Central memory CD4-positive, alpha-beta T cell (primary cell): ENCODE measurements around the gene TMEM132A.

Experiments used
- DNase-seq: peaks from one replicate; pipeline ENCODE4 v3.0.0; 2022
- total RNA-seq, 3 experiments: gene quantifications; one replicate each; lab custom pipeline; 2026; lab: John Stamatoyannopoulos, UW

TMEM132A gene, protein sequence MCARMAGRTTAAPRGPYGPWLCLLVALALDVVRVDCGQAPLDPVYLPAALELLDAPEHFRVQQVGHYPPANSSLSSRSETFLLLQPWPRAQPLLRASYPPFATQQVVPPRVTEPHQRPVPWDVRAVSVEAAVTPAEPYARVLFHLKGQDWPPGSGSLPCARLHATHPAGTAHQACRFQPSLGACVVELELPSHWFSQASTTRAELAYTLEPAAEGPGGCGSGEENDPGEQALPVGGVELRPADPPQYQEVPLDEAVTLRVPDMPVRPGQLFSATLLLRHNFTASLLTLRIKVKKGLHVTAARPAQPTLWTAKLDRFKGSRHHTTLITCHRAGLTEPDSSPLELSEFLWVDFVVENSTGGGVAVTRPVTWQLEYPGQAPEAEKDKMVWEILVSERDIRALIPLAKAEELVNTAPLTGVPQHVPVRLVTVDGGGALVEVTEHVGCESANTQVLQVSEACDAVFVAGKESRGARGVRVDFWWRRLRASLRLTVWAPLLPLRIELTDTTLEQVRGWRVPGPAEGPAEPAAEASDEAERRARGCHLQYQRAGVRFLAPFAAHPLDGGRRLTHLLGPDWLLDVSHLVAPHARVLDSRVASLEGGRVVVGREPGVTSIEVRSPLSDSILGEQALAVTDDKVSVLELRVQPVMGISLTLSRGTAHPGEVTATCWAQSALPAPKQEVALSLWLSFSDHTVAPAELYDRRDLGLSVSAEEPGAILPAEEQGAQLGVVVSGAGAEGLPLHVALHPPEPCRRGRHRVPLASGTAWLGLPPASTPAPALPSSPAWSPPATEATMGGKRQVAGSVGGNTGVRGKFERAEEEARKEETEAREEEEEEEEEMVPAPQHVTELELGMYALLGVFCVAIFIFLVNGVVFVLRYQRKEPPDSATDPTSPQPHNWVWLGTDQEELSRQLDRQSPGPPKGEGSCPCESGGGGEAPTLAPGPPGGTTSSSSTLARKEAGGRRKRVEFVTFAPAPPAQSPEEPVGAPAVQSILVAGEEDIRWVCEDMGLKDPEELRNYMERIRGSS
- 0 to 0.28 (median 0.22) reads per million in 3 experiments for total RNA-seq

GRCh38 chr11:60924110-60924905 is at the start of gene TMEM132A:
TSS of gene TMEM132A (plus strand) at chr11:60924460. CDS start at chr11:60924634, 174 bp downstream.
- DNase-seq = no peak

DNA sequence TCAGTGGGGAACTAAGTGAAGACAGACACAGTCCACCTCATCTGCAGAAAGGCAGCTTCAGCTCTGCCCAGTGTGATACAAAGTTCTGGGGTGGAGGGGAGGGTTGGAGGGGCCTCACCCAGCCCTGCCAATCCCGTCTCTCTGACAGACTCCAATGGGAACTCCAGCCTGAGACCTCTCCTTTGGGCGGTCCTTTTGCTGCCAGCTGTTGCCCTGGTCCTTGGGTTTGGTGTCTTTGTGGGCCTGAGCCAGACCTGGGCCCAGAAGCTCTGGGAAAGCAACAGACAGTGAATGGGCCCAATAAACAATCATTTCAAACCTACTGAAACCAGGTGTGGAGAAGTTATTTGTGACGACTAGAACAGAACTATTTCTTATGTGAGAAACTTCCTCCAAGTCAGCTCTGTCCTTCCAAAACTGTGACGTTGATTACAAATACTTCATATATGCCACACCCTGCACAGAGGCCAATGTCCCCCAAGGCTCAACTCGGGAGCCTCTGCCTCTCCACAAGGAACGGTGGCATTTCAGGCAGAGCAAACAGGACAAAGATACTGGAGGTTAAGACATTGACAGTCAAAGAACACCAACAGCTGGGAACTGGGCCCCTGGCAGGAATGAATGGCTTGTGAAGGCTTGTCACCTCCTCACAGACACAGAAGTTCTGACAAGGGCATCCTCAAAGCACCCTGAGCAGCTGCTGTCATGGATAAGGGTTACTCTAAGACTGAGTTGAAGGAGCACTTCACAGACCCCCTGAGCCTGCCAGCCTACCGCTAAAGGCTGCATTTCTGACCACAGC is 48.7 kb upstream of the TMEM132A start:
- DNase-seq = no peak

DNA sequence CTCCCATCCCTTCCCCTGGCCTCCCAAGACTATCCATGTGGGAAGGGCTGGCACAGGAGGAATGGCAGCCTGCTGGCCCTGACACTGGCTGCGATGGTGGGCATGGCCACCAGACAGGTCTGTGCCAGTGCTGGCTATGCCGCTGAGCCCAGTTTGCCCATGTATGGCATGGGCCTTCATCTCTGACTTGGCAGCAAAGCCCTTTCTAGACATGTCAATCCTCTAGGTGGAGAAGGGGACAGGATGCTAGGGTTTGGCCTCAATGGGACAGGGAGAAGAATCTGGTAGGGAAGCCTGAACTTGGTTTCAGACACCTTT is 48.1 kb upstream of the TMEM132A start:
- no peak for DNase-seq

DNA sequence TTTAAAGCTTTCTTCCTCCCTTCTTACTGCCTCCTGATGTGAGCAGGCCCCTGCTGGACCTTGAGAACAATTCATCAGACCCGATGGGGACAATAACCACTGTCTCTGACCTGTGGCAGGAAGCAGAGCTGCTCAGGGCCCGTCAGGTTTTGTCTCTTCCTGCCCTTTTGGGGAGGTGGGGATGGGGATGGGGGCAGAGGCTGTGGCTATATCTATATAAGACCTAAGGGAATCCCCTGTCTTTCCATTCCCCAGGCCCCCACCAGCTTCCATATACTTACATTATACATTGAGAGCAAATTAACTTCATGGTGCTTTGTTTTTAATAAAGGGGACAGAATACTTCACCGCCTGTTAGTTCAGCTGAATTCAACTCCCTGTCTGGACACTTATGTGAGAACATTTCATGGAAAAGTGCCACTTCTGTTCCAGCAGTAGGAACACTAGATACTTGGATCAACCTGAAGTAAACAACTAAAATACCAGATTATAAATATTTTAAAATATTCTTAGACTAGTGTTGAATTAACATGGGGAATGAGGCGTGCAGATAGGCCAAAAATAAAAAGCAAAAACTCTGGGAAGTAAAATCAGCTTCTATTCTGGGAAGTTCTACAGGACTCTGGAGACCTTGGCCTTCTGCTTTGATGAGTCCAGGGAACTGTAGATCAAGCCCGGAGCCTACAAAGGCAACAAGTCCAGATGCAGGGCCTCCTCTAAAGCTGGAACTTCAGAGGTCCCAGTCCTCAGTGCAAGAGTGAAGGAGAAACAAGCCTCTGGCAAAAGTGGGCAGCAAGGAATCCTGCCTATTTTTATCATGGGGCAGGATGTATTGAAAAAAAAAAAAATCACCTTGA is 45.8 kb upstream of the TMEM132A start:
- DNase-seq = no peak

DNA sequence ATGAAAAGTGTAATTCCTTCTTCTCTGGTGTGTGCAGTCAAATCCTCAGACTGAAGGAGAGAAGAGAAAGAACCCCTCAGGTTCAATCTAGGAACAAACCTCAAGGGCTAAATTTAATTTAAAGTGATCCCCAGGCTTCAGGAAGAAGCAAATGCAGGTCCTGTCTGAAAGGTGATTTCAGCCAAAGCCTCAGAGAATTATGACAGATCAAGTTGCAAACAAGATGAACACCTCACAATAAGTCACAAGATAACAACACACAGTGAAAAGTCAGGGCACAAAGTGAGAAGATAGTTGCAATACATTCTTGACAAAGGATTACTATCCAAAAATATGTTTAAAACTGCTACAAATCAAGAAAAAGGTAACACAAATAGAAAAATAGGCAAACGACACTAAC is 45.2 kb upstream of the TMEM132A start:
- no peak for DNase-seq

- no peak for DNase-seq
Measured at GRCh38 chr11:60879971-60880588, 44.2 kb upstream of the TMEM132A start.

GRCh38 chr11:60880643-60881282 is 43.5 kb upstream of the TMEM132A start:
- no peak for DNase-seq

- no peak for DNase-seq
Measured at GRCh38 chr11:60887556-60887955, 36.7 kb upstream of the TMEM132A start.

GRCh38 chr11:60889869-60890311 is 34.4 kb upstream of the TMEM132A start:
- no peak for DNase-seq

GRCh38 chr11:60890696-60891095 is 33.6 kb upstream of the TMEM132A start:
- DNase-seq = no peak

GRCh38 chr11:60891103-60891741 is 33.0 kb upstream of the TMEM132A start:
- no peak for DNase-seq

GRCh38 chr11:60895687-60896086 is 28.6 kb upstream of the TMEM132A start:
- DNase-seq = no peak

DNA sequence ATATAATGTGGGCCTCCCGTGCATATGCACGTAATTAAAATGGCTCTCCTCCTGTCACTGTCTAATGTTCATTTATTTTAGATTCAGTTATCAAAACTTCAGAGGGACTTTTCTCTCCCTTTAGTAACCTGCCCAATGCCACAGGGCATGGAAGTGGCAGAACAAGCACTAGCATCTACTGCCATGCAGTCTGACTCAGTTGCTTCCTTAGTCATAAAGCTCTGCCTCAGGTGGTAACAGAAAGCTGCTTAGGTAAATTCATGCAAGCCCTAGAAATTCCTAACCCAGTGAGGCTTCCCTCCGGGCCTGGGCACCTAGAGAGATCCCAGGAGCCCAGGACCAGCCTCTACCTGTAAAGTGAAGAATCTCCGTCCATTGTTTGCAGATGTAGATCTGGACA is 26.8 kb upstream of the TMEM132A start:
- DNase-seq = no peak

DNA sequence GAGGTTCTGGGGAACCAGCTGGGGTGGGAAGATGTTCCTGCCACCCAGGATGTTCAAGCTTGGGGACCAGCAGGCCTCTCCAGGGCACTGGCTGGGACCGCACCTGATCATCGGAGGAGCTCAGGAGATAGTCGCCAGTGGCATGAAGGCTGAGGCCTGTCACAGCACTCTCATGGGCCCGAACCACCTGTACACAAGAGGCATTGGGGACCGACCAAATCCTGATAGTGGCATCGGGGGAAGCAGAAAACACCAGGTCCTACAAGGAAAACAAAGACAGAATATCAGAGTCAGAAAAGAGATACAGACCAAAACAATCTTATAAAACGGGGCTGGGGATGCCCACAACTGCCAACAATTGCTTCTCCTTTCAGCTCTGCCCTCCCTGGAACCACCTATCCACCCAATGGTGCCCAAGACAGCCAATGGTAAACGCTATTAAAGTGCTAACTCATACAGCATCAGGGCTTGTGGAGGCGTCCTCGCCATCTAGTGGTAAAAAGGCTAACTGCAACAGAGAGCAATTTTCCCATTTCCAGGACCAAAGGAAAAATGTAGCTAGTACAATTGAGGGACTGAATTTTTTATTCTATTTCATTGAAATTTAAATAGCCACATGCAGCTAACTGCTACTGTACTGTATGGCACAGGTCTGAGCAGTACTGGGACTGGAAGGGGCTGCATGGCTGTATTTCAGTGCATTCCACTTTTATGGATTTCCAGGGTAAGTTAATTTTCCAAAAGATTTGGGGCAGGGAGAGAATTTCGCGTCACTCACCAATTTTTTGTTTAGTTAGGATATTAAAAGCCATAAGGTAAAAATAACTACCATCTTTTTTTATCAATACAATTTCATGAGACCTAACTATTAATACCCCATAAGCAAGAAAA is 25.0 kb upstream of the TMEM132A start:
- peak; percentile 27 for DNase-seq

GRCh38 chr11:60899977-60900376 is 24.3 kb upstream of the TMEM132A start:
- DNase-seq = no peak

GRCh38 chr11:60900673-60901404 is 23.4 kb upstream of the TMEM132A start:
- DNase-seq = no peak

DNA sequence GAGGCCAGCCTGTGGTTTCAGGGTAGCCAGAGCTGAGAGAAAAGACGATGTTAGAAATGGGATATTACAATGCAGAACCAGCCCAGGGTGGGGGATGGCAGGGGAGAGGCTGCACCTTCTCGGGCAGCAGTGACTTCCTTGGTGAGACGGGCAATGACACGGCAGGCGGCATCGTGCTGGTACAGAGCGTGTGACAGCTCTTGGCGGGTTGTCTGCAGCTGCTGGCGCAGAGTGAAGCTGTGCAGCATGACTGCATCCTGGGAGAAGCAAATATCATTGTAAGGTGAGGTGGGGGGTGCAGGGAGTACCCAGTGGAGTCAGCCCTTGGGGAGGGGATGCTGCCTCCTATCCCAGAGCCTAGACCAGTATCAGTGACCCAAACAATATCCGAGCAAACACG is 21.6 kb upstream of the TMEM132A start:
- DNase-seq = no peak
